ENCODE data around the gene PDE6H. TPM values are rescaled to one million over a fixed set of nuclear protein-coding genes. Genes with fewer than 3 reads are reported as not detected.

Gene PDE6H
- total RNA-seq, 1 experiment from 2014 or later, result not detected

- H3K4me1 ChIP-seq (ENCODE audit: control insufficient read depth, insufficient read depth, low read length), result no peaks in the 10 kb centered on the region
- no peaks in the 10 kb centered on the region for H3K9me3 ChIP-seq (ENCODE audit: control insufficient read depth, insufficient read depth, low read depth, low read length)
- no TSS peak for BruUV-seq (replicated peaks)
Observed at GRCh38 chr12:14979468-14979867, 6.6 kb downstream of the PDE6H start.

GRCh38 chr12:14981049-14981448 lies 8.2 kb downstream of the PDE6H start:
- BruUV-seq (replicated peaks), result no TSS peak
- CTCF ChIA-PET, result no interaction called here

More at GRCh38 chr12:14979468-14979867, 6.6 kb downstream of the PDE6H start:
- H3K4me3 ChIP-seq (ENCODE audit: low read depth in 2 of 2, low read length in 2 of 2), result no peak overlapping the region
- DNase-seq (ENCODE audit: low read depth, low spot score) (no peak), ATAC-seq (no peak)
- ChIA-PET CTCF (no interaction called here), POLR2A (no interaction called here)
- in situ Hi-C loops (cut with HindIII; ENCODE audit: low pct_unique_long_range_greater_than_20kb, low sequenced_read_pairs) (no loop called here), intact Hi-C loops (cut with micrococcal nuclease; ENCODE audit: unreplicated experiment) (no loop called here)
- H3K27me3 ChIP-seq (ENCODE audit: control insufficient read depth, insufficient read depth, low read length), result no peaks in the 10 kb centered on the region
- no peak overlapping the region for H3K27ac ChIP-seq (ENCODE audit: low read length)
- no peaks in the 10 kb centered on the region for H3K36me3 ChIP-seq (ENCODE audit: control insufficient read depth, insufficient read depth, low read length)
- TF ChIP-seq SIN3A (IDR thresholded peaks at IDR 0.05; ENCODE audit: borderline replicate concordance, insufficient read depth, low read depth, low read length), result no peak
- TF ChIP-seq CTCF (IDR thresholded peaks at IDR 0.05), result no peak
- no peak for TF ChIP-seq TCF7L2 (IDR thresholded peaks at IDR 0.05; ENCODE audit: low read depth, low read length)
- TF ChIP-seq REST (IDR thresholded peaks at IDR 0.05; ENCODE audit: insufficient read depth in 1 of 2, low read depth in 2 of 2, low read length in 1 of 2), result no peak
- no peak for TF ChIP-seq POLR2AphosphoS5 (IDR thresholded peaks at IDR 0.05; ENCODE audit: low read depth, low read length)

More at GRCh38 chr12:14981049-14981448, 8.2 kb downstream of the PDE6H start:
- intact Hi-C loops (cut with micrococcal nuclease; ENCODE audit: unreplicated experiment), result no loop called here
- no peaks in the 10 kb centered on the region for H3K9me3 ChIP-seq (ENCODE audit: control insufficient read depth, insufficient read depth, low read depth, low read length)
- no peak for DNase-seq (ENCODE audit: low read depth, low spot score)
- H3K36me3 ChIP-seq (ENCODE audit: control insufficient read depth, insufficient read depth, low read length), result no peaks in the 10 kb centered on the region
- TF ChIP-seq POLR2AphosphoS5 (IDR thresholded peaks at IDR 0.05; ENCODE audit: low read depth, low read length) (no peak), CTCF (IDR thresholded peaks at IDR 0.05) (no peak), TCF7L2 (IDR thresholded peaks at IDR 0.05; ENCODE audit: low read depth, low read length) (no peak), SIN3A (IDR thresholded peaks at IDR 0.05; ENCODE audit: borderline replicate concordance, insufficient read depth, low read depth, low read length) (no peak), REST (IDR thresholded peaks at IDR 0.05; ENCODE audit: insufficient read depth in 1 of 2, low read depth in 2 of 2, low read length in 1 of 2) (no peak)
- POLR2A ChIA-PET, result no interaction called here
- in situ Hi-C loops (cut with HindIII; ENCODE audit: low pct_unique_long_range_greater_than_20kb, low sequenced_read_pairs), result no loop called here
- H3K27me3 ChIP-seq (ENCODE audit: control insufficient read depth, insufficient read depth, low read length), result no peaks in the 10 kb centered on the region
- H3K4me3 ChIP-seq (ENCODE audit: low read depth in 2 of 2, low read length in 2 of 2), result no peak overlapping the region
- H3K4me1 ChIP-seq (ENCODE audit: control insufficient read depth, insufficient read depth, low read length), result no peaks in the 10 kb centered on the region
- no peak overlapping the region for H3K27ac ChIP-seq (ENCODE audit: low read length)
- no peak for ATAC-seq
